Nephron progenitor cell (in vitro differentiated cells): ENCODE measurements around the gene PAFAH1B1.
A peak's percentile ranks its signal among the peaks of the same experiment; 100 is the strongest.

ENCODE experiments used
- DNase-seq: peaks from one replicate; pipeline ENCODE4 v3.0.0; 2021
- H3K27ac Mint-ChIP-seq: 2 replicates; pipeline ENCODE4 v1.8.0; 2021; ENCODE audit warnings: mild to moderate bottlenecking, moderate library complexity, mixed read lengths
- H3K27me3 Mint-ChIP-seq: 2 replicates; pipeline ENCODE4 v1.8.0; 2021; ENCODE audit warnings: mild to moderate bottlenecking, low read depth, mixed read lengths; ENCODE audit not compliant: poor library complexity
- H3K36me3 Mint-ChIP-seq: 2 replicates; pipeline ENCODE4 v1.8.0; 2021; ENCODE audit warnings: low read depth, mixed read lengths
- H3K4me1 Mint-ChIP-seq: 2 replicates; pipeline ENCODE4 v1.8.0; 2021; ENCODE audit warnings: mixed read lengths
- H3K4me3 Mint-ChIP-seq: 2 replicates; pipeline ENCODE4 v1.8.0; 2021; ENCODE audit warnings: mild to moderate bottlenecking, moderate library complexity, mixed read lengths
- H3K9me3 Mint-ChIP-seq: 2 replicates; pipeline ENCODE4 v1.8.0; 2021; ENCODE audit warnings: mild to moderate bottlenecking, moderate library complexity, mixed read lengths
- CTCF ChIP-seq: fragments of 200-600 bp; sonication (generic); IDR thresholded peaks from 2 replicates; pipeline ENCODE4 v1.5.0; 2021; ENCODE audit warnings: antibody characterized with exemption

The PAFAH1B1 gene

GRCh38 chr17:2710803-2711607 lies 117.6 kb downstream of the PAFAH1B1 start:
- Mint-ChIP-seq H3K4me1 (peaks cover 43% of the 10 kb centered on the region), H3K27me3 (peaks cover 6% of the 10 kb centered on the region), H3K9me3 (no peaks in the 10 kb centered on the region), H3K27ac (no peak overlapping the region), H3K4me3 (peak overlapping the region; percentile 85), H3K36me3 (no peaks in the 10 kb centered on the region)
- peak; percentile 54 for DNase-seq
- TF ChIP-seq CTCF = no peak

- no peaks in the 10 kb centered on the region for H3K36me3 Mint-ChIP-seq
- no peak within 1 kb of the TSS for H3K27ac Mint-ChIP-seq
- peaks cover 6% of the 10 kb centered on the region for H3K27me3 Mint-ChIP-seq
- no peaks in the 10 kb centered on the region for H3K9me3 Mint-ChIP-seq
- no peak for TF ChIP-seq CTCF
- peak; percentile 84 for DNase-seq
- H3K4me3 Mint-ChIP-seq = peak within 1 kb of the TSS; percentile 85
- H3K4me1 Mint-ChIP-seq = peaks cover 39% of the 10 kb centered on the region
Observed at GRCh38 chr17:2711608-2712299, 118.3 kb downstream of the PAFAH1B1 start, which contains the start of gene CLUH. TSS of gene CLUH (minus strand) at chr17:2711764. CDS start at chr17:2711661, 103 bp downstream.

GRCh38 chr17:2712300-2713043 lies 119.0 kb downstream of the PAFAH1B1 start:
- no peak for DNase-seq
- Mint-ChIP-seq H3K36me3 (no peaks in the 10 kb centered on the region), H3K4me1 (peaks cover 38% of the 10 kb centered on the region), H3K27ac (no peak overlapping the region), H3K9me3 (no peaks in the 10 kb centered on the region), H3K27me3 (peaks cover 10% of the 10 kb centered on the region), H3K4me3 (peak overlapping the region; percentile 78)
- TF ChIP-seq CTCF = no peak

- no peak for DNase-seq
- Mint-ChIP-seq H3K27ac (no peak overlapping the region), H3K4me3 (no peak overlapping the region), H3K9me3 (no peaks in the 10 kb centered on the region), H3K4me1 (peaks cover 30% of the 10 kb centered on the region), H3K27me3 (peaks cover 18% of the 10 kb centered on the region), H3K36me3 (no peaks in the 10 kb centered on the region)
- TF ChIP-seq CTCF = no peak
Observed at GRCh38 chr17:2713881-2714280, 120.4 kb downstream of the PAFAH1B1 start.

- Mint-ChIP-seq H3K9me3 (no peaks in the 10 kb centered on the region), H3K36me3 (no peaks in the 10 kb centered on the region), H3K4me1 (peaks cover 10% of the 10 kb centered on the region), H3K27me3 (peaks cover 33% of the 10 kb centered on the region), H3K4me3 (no peak overlapping the region), H3K27ac (no peak overlapping the region)
- no peak for TF ChIP-seq CTCF
- no peak for DNase-seq
Observed at GRCh38 chr17:2716649-2717048, 123.2 kb downstream of the PAFAH1B1 start.
